DND-41 (cell line): ENCODE measurements around the gene EMC10.

Source experiments
- CTCF ChIP-seq: IDR thresholded peaks from 2 replicates; pipeline ENCODE4 v1.5.1; 2012; ENCODE audit warnings: borderline replicate concordance, low read length, moderate library complexity, mild to moderate bottlenecking; ENCODE audit not compliant: poor library complexity, severe bottlenecking; ENCODE audit errors: extremely low read depth
- EZH2 ChIP-seq: IDR thresholded peaks from 3 replicates; pipeline ENCODE4 v1.6.1; 2012; ENCODE audit warnings: borderline replicate concordance, low read depth, mild to moderate bottlenecking, moderate library complexity, low read length, inconsistent platforms; ENCODE audit not compliant: severe bottlenecking

DNA sequence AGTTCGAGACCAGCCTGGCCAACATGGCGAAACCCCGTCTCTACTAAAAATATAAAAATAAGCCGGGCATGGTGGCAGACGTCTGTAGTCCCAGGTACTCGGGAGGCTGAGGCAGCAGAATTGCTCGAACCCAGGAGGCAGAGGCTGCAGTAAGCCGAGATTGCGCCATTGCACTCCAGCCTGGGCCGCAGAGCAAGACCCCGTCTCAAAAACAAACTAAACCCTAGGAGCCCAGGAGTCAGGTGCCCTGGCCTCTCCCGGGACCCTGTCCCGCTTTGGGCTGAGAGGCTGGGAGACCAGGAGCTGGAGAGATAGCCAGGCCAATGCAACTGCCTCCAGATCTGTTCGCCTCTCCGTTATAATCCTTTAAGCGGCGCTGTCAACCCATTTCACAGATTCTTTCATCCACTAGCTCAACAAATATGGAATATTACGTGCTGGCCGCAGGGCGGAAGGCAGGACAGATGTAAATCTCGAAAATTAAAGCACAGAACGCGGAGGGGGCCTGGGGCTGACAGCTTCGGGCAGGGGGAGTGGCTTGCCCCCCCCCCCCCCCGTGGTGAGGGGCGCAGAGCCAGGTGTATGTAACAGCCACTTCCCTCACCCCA, 48.9 kb upstream of the EMC10 start:
- TF ChIP-seq CTCF (no peak), EZH2 (no peak)
